Right lung (tissue), 5 donors: Measurements from ENCODE around the gene FAM76A. TPM values are rescaled to one million over a fixed set of nuclear protein-coding genes. Genes with fewer than 3 reads are reported as not detected.
"Not testable (repeated sequence)": the region's sequence is repeated elsewhere in the genome, so short reads cannot be mapped to it uniquely, and the experiment has no call there.

Experiments
- DNase-seq, 2 donors: peaks; one replicate each; pipeline ENCODE4 v3.0.0-alpha.2; 2013
- polyA plus RNA-seq, 5 donors: library from polyadenylated mRNA; unstranded; fragments of 120-200 nt; gene quantifications; one replicate each; pipeline versions ENCODE4 v1.2.1 to v1.2.3, GENCODE V29; 2013; ENCODE audit warnings: inconsistent platforms in 1 of 5, low replicate concordance in 1 of 5; ENCODE audit not compliant: insufficient read length in 5 of 5, insufficient read depth in 1 of 5

FAM76A gene
- polyA plus RNA-seq, 5 donors, result 13.3 to 18.6 (median 16.0) TPM

DNA sequence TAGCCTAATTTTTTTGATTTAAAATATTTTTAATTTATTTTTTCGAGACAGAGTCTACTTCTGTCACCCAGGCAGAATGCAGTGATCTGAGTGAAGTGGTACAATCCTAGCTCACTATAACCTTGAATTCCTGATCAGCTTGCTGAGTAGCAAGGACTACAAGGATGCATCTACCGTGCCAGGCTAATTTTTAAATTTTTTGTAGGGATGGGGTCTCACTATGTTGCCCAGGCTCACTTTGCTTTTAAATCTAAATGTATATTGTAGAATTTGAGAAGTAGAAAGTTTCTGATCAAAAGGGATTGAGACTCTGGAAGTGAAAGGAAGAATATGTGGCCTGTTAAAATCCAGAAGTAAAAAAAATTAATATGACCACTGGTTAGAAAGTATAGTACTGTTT is 48.9 kb downstream of the FAM76A start:
- no peak for DNase-seq

DNA sequence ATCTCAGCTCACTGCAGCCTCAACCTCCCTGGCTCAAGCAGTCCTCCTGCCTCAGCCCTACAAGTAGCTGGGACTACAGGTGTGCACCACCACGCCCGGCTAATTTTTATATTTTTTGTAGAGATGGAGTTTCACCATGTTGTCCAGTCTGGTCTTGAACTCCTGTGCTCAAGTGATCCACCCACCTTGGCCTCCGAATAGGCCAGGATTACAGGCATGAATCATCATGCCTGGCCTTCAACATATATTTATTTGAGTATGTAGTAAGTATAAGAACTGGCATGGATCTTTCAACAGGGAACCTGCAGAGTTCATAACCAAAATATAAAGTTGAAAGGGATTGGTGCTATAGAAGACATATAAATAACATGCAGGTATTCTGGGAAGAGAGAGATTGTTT is 49.6 kb downstream of the FAM76A start:
- not testable (repeated sequence) for DNase-seq

DNA sequence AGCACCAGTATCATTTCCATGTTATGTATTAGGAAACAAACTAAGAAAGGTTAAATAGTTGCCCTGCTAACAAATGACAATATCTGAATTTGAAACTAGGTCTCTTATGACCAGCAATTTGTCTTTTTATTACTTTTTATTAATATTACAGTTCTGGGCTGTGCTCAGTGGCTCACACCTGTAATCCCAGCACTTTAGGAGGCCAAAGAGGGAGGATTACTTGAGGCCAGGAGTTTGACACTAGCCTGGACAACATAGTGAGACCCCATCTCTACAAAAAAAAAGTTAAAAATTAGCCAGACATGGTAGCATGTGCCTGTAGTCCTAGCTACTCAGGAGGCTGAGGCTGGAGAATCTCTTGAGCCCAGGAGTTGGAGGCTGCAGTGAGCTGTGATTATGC is 50.5 kb downstream of the FAM76A start:
- DNase-seq, result not testable (repeated sequence)

DNA sequence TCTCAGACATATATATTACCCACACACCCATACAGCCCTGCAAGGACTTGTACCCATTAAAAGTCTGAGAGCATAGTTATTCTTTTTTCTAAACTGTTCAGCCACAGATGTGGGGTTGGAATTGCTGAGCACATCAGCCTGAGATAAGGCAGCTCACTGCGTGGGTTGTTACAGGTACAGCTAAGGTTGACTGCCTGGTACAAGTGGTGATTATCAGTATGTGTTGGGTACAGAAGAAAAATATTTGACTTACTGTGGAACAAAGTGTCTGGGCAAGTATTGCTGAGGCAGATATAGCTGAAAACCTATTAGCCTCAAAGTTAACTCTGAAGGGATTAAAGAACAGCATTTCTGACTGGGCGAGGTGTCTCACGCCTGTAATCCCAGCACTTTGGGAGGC is 52.3 kb downstream of the FAM76A start:
- no peak for DNase-seq

DNA sequence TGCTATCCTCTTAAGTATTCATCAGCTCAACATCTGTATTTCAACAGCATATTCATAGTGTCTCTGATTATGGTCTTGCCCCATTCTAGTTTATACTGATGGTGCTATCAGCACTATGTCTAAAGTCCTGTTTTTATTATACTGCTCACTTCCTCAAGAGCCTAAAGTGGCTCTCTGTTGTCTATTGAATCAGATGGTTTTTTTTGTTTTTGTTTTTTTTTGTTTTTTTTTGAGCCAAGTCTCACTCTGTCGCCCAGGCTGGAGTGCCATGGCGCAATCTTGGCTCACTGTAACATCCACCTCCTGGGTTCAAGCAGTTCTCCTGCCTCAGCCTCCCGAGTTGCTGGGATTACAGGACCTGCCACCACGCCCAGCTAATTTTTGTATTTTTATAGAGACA is 53.4 kb downstream of the FAM76A start:
- DNase-seq, result no peak

DNA sequence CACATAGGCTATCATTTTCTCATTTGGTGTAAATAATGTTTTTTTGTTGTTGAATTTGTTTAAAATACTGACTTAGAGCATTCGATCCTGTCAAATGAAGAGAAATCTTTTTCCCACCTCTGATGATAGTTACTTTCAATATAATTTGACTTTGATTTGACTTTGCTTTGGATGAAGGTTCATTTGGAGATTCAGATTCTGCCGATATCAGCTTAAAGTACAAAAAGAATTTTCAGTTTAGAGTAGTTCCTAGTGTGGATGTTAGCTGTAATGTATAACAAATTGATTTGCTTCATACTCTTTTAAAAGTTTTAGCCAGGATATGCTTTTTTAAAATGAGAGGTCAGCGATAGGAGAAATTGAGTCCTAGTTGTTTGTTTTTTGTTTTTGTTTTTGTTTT is 57.2 kb downstream of the FAM76A start:
- no peak for DNase-seq

DNA sequence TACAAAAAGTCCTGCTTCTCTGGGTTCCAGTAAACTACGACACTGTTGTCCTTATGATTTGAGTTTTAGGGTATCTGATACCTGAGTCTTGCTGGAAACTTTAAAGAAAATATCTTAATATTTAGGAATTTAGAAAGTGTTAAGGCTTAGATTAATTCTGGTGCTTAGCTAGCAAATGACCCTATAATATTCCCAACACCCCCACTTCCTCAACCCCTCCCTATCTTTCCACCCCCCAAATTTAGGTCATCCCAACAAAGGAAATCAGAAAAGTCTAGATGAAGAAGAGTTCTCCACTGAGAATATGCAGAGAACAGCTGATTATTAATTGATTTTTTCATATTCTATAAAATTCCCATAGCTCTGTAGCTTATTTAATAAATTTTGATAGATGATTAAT is 58.9 kb downstream of the FAM76A start:
- DNase-seq, result no peak

DNA sequence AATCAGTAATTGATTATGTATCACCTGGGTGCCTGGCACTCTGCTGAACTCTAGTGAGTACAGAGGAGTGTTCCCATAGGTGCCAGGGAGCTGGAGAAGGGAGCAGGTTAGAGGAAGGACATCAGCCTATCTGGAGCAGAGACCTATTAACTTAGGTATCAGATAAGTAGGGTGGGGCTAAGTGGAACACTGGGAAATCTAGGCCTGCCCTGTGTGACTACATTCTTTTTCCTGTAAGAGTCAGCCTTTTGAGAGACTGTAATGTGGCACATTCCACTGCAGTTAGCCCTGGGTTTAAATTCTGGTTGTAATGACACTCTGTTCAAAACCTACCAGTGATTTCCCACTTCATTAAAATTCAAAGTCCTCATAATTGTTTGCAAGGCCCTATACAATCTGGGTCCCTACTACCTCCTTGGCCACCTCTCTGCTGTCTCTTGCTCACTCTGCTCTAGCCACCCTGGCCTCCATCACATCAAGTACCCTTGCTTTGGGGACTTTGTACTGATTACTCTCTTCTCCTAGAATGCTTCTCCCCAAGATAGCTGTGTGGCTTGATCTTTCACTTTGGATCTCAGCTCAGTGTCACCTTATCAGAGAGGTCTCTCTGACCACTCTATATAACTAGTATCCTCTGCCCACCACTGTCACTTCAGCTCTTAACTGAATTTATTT is 60.2 kb downstream of the FAM76A start:
- DNase-seq, result no peak

DNA sequence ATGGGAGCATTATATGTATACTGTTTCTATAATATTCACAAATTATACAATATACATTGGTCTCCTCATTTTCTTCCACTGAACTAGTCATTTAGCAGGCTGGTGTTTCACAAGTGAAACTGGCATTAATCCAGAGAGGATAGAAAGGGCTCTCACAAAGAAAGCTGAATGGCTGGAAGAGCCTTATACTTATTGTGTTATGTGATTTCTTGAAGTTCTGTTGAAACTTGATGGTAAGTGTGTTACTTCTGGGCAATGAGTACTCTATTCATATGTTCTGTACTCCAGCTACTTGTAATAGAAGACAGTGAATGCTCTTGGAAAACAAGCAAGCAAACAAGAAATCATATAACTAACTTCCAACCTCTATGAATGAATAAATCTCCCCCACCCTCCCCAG is 62.1 kb downstream of the FAM76A start:
- DNase-seq, result peak; percentile 35 to 36

DNA sequence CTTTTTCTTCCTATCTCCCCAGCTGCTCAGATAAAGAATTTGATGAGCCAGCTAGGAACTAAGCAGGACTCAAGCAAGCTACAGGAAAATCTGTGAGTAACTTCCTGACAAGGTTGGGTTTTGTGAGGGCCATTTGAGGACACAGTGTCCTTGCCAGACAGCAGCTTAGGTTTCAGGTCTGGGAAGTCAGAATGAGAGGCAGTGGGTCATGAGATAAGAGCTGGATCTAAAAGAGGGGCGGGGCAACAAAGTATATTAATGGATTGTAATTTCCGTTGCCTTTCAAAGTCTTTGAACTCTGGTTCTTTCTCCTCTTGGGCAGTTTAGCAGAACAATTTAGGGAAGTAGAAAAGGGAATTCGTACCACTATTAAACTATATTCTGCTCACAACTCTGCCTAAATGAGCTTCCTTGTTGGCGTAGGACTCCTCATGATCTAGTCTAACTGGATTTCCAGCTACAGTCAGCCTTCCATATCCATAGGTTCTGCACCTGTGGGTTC is 63.8 kb downstream of the FAM76A start:
- DNase-seq, result no peak

DNA sequence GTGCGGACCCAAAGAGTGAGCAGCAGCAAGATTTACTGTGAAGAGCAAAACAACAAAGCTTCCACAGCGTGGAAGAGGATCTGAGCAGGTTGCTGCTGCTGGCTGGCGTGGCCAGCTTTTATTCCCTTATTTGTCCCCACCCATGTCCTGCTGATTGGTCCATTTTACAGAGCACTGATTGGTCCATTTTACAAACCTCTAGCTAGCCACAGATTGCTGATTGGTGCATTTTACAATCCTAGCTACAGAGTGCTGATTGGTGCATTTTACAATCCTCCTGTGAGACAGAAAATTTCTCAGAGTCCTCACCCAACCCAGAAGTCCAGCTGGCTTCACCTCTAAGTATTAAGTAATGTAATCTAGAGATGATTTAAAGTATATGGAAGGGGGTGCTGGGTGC is 64.5 kb downstream of the FAM76A start:
- DNase-seq, result not testable (repeated sequence)

DNA sequence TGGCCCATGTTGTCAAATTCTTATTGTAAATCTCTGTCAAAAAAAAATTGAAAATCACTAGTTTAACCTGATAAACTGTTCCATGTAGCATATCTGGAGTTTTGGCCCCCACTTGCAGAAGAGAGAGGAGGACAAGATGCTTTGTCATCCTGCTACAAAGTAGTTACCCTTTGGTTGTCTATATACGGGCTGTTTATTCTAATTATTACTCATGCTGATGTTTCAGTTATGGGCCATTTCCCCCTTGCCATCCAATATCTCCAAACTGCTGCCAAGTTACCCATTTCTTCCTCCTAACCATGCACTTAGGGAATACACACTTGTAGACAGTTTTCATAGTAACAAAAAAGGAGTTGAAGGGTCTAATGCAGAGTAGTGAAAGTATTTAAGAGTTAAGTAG is 69.8 kb downstream of the FAM76A start:
- DNase-seq, result no peak

DNA sequence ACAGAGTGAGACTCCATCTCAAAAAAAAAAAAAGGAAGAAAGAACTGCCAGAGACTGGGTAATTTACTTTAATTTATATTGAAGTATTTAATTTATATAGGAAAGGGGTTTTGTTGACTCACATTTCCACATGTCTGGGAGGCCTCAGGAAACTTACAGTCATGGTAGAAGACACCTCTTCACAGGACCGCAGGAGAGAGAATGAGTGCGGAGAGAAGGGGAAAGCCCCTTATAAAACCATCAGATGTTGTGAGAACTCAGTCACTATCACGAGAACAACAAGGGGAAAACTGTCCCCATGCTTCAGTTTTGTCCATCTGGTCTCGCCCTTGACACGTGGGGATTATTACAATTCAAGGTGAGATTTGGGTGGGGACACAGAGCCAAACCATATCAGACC is 79.0 kb downstream of the FAM76A start:
- no peak for DNase-seq

DNA sequence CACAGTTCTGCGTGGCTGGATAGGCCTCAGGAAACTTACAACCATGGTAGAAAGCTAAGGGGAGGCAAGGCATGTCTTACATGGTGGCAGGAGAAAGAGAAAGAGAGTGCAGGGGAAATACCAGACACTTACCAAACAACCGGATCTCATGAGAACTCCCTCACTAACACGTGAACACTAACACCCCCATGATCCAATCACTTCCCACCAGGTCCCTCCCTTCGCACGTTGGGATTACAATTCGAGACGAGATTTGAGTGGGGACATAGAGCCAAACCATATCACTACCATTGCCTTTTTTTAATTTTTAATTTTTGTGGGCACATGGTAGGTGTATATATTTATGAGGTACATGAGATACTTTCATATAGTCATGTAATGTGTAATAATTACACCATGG is 81.0 kb downstream of the FAM76A start:
- no peak for DNase-seq

DNA sequence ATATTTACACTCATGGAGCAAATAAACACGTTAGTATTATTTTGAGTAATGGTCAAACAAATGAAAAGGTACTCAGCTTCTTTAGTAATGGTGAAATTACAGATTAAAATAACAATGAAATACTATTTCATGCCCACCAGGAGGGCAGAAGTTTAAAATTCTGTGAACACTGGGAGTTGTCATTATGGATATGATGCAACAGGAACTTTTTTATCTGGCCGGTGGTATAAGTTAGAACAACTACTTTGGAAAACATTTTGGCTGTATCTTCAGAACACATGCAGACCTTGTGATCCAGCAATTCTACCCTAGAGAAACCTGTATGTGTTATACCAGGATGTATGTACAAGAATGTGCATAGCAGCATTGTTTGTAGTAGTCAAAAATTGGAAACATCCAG is 81.6 kb downstream of the FAM76A start:
- no peak for DNase-seq

DNA sequence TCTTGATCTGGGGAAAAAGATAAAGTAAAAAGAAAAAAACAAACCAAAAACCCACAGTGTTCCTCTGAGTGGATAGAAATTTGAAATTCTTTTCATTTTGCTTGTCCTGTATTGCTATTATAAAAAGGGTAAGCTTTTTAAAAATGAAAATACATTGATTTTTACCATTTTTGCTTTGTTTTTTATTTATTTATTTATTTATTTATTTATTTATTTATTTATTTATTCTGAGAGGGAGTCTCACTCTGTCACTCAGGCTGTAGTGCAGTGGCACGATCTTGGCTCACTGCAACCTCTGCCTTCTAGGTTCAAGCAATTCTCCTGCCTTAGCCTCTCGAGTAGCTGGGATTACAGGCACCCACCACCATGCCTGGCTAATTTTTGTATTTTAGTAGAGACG is 82.4 kb downstream of the FAM76A start:
- DNase-seq, result not testable (repeated sequence)

DNA sequence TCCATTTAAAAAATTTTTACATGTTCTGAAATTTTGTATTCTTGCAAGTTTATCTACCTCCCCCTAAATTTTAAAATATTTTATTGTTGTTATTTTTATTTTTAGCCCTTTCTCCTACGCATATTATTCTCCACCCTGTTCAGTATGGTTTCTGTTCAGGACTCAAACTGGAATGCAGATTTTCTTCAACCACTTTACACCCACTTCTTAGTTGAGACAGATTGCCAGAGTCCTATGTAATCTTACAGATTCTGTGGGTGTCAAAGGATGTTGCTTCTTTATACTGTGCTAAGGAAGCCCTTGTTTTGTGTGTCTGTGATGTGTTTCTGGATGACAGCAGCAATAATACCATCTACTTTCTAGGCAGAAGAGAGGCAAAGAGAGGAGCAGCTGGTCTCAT is 84.1 kb downstream of the FAM76A start:
- DNase-seq, result no peak

DNA sequence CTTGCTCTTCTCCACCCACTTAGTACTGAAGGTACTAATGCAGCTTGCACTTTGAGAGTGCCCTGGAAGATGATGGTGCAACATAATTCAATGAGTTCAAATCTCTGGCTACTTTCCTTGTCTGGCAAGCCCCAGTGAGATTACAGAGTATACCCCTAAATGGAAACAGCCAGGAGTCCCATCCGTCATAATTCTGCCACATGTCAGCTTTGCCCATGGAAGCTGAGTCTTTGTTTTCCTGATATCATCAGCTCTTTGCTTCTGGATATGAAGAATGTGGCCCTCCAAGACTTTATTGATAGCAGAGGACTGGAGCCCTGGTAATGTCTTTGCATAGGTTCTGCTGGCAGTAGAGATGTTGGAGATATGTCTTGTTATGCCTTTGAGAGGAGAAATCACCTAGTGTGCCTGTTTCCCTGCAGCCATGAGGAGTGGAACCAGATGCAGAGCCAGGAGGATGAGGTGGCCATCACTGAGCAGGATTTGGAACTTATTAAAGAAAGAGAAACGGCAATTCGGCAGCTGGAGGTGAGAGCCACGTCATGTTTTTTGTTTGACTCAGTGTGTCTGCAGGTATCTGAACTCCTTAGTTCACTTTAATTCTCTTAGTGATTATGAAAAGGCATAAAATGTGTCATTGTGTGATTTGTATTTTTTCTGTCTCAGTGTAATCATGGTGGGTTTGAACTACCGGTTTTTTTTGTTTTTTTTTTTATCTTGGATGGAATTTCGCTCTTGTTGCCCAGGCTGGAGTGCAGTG is 86.2 kb downstream of the FAM76A start:
- no peak for DNase-seq

Other genes with a start within 250 kb of the FAM76A start
- gene WASF2, start 235.8 kb upstream of the FAM76A start, polyA plus RNA-seq, result 100 to 1,000 TPM; 106 to 137 (median 126) TPM
- 10 to 100 TPM; 25.5 to 51.2 (median 47.9) TPM for gene AHDC1, start 121.8 kb upstream of the FAM76A start, polyA plus RNA-seq
- 1 to 10 TPM; 3.0 to 4.9 (median 4.4) TPM for gene FGR, start 90.8 kb upstream of the FAM76A start, polyA plus RNA-seq
- gene IFI6, start 53.8 kb upstream of the FAM76A start, polyA plus RNA-seq, result 10 to 100 TPM; 25.0 to 40.3 (median 27.6) TPM
- gene STX12, start 47.3 kb downstream of the FAM76A start, polyA plus RNA-seq, result 10 to 100 TPM; 44.0 to 64.3 (median 55.4) TPM
- 10 to 100 TPM; 47.5 to 59.2 (median 51.2) TPM for gene PPP1R8, start 104.8 kb downstream of the FAM76A start, polyA plus RNA-seq
- 1 to 10 TPM; 5.2 to 8.8 (median 6.1) TPM for gene THEMIS2, start 146.6 kb downstream of the FAM76A start, polyA plus RNA-seq
- gene RPA2, start 188.6 kb downstream of the FAM76A start, polyA plus RNA-seq, result 10 to 100 TPM; 57.0 to 75.7 (median 65.2) TPM
- 10 to 100 TPM; 10.9 to 15.8 (median 12.4) TPM for gene SMPDL3B, start 209.0 kb downstream of the FAM76A start, polyA plus RNA-seq
- gene XKR8, start 234.0 kb downstream of the FAM76A start, polyA plus RNA-seq, result 10 to 100 TPM in 1 of 5 donors, 1 to 10 TPM in 4; 6.6 to 10.9 (median 8.1) TPM